ENCODE results near the gene FAM222A. TPM values are rescaled to one million over a fixed set of nuclear protein-coding genes. Genes with fewer than 3 reads are reported as not detected.

FAM222A gene
- polyA plus RNA-seq, 2 of the 4 experiments (the other 2 are of a cell fraction): 0.98 to 3.2 TPM

GRCh38 chr12:109735825-109736551, 22.4 kb downstream of the FAM222A start:
- Histone ChIP-seq H3K4me2 (no peak overlapping the region), H3K4me3 (no peak overlapping the region), H3K4me1 (peaks cover 8% of the 10 kb centered on the region; the same call in 1 of the 3 replicates), H3K9me3 (no peaks in the 10 kb centered on the region), H3K27ac (no peak overlapping the region)
- CTCF ChIA-PET: interaction anchor here (0.6 to 2.0 kb wide), 7 partner anchors 8 to 218 kb away, joined by 3 to 8 read pairs (median 3); no protein-coding TSS in a partner anchor
- no peak for DNase-seq (ENCODE audit: low read depth in 1 of 2, low spot score in 1 of 2)
- 55% methylated on average over 8 of the region's 9 CpGs for WGBS (ENCODE audit: missing lambda C conversion rate)
- FAIRE-seq: no peak
- no peak for TF ChIP-seq FOSL2 (IDR thresholded peaks at IDR 0.05)
- TF ChIP-seq FOSL2 (CRISPR knock-in tag; IDR thresholded peaks at IDR 0.05): no peak
- no peak for TF ChIP-seq RFX5 (IDR thresholded peaks at IDR 0.05)
- no peak for TF ChIP-seq ZC3H11A (IDR thresholded peaks at IDR 0.05)
- POLR2A ChIA-PET: no interaction called here
- no peak for ATAC-seq

DNA sequence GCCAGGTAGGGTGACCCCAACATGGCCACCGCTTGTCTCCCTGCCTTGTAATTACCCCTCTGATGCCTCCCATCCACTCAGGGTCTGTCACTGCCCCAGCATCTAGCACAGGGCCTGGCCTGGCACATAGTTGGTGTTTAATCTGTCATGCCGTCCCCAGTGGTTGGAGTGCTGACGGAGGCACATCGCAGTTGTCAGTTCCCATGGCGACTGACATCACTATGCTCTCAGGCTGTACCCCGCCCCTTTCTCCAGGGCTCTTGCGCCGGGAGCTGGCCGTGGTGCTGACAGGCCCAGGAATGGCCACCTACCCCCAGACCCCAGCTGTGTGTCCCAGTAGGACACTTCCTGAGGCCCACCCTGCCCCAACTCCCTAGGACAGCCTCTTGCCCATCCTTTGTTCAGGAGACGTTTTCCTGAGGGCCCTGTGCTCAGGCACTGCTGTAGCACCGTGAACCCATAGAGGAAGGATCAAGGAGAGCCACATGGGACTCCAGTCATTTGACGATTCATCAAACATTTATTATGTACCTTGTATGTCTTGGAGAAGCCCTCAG, 23.0 kb downstream of the FAM222A start:
- ChIA-PET CTCF (interaction anchor here (0.6 to 2.0 kb wide), 4 partner anchors 9 to 68 kb away, joined by 3 to 8 read pairs (median 6); no protein-coding TSS in a partner anchor), POLR2A (no interaction called here)
- FAIRE-seq (no peak), DNase-seq (ENCODE audit: low read depth in 1 of 2, low spot score in 1 of 2) (peak in 1 of 2 experiments; percentile 32), ATAC-seq (peak in 1 of 2 experiments; percentile 14; a peak in 1 of 6 replicates)
- H3K4me2 ChIP-seq: no peak overlapping the region
- H3K27ac ChIP-seq: no peak overlapping the region
- peaks cover 8% of the 10 kb centered on the region; the same call in 1 of the 3 replicates for H3K4me1 ChIP-seq
- no peak for TF ChIP-seq HOXB13 (CRISPR knock-in tag; IDR thresholded peaks at IDR 0.05; ENCODE audit: low read depth)
- TF ChIP-seq MYC (IDR thresholded peaks at IDR 0.05; ENCODE audit: borderline replicate concordance, low read length): no peak
- TF ChIP-seq EHMT2 (IDR thresholded peaks at IDR 0.05; ENCODE audit: low read depth): peak; percentile 71; the same call in 1 of the 2 replicates
- peak; percentile 93 for TF ChIP-seq REST (IDR thresholded peaks at IDR 0.05)
- 86% methylated on average over 12 of the region's 12 CpGs for WGBS (ENCODE audit: missing lambda C conversion rate)
- no peaks in the 10 kb centered on the region for H3K9me3 ChIP-seq
- H3K4me3 ChIP-seq: no peak overlapping the region

DNA sequence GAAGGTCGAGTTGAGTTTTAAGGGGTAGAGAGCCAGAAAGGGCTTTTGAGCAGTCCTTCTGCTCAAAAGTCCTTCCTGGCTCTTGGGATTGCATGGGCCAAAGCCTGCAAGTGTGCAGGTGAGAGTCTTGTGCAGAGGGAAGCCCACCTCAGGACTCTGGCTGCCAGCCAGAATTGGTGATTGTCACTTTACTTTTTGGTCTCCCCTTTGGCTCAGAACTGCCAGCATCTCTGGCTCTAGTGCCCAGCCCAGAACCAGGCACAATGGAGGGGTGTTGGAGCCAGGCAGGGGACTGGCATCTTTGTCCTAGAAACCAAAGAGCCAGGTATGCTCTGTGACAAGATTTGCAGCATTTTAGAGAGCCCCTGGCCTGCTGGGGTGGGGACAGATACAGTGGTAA, 23.5 kb downstream of the FAM222A start:
- DNase-seq (ENCODE audit: low read depth in 1 of 2, low spot score in 1 of 2) (no peak), FAIRE-seq (no peak), ATAC-seq (no peak)
- no peak overlapping the region for H3K4me3 ChIP-seq
- H3K4me2 ChIP-seq: no peak overlapping the region
- H3K27ac ChIP-seq: no peak overlapping the region
- 17% methylated on average over 1 of the region's 1 CpG for WGBS (ENCODE audit: missing lambda C conversion rate)
- no peaks in the 10 kb centered on the region for H3K9me3 ChIP-seq
- CTCF ChIA-PET: interaction anchor here (1.5 to 2.0 kb wide), 2 partner anchors 9 to 17 kb away, joined by 3 to 8 read pairs; no protein-coding TSS in a partner anchor
- no peak for TF ChIP-seq ZNF302 (CRISPR knock-in tag; IDR thresholded peaks at IDR 0.05)
- no peak for TF ChIP-seq RNF2 (IDR thresholded peaks at IDR 0.05; ENCODE audit: borderline replicate concordance, low read depth)
- no peak for TF ChIP-seq HEYL (CRISPR knock-in tag; IDR thresholded peaks at IDR 0.05)
- no peak for TF ChIP-seq RARB (CRISPR knock-in tag; IDR thresholded peaks at IDR 0.05)
- no peak for TF ChIP-seq ZC3H11A (IDR thresholded peaks at IDR 0.05)
- TF ChIP-seq PHF8 (IDR thresholded peaks at IDR 0.05; ENCODE audit: borderline replicate concordance, low read depth): no peak
- no peak for TF ChIP-seq FOSL2 (IDR thresholded peaks at IDR 0.05)
- TF ChIP-seq FOSL2 (CRISPR knock-in tag; IDR thresholded peaks at IDR 0.05): no peak
- no peak for TF ChIP-seq MAFK (IDR thresholded peaks at IDR 0.05; ENCODE audit: partially characterized antibody)
- no peak for TF ChIP-seq KDM1A (IDR thresholded peaks at IDR 0.05; ENCODE audit: low read depth)
- TF ChIP-seq CBX2 (IDR thresholded peaks at IDR 0.05; ENCODE audit: borderline replicate concordance, low read depth): no peak
- no peak for TF ChIP-seq JUN (IDR thresholded peaks at IDR 0.05)
- TF ChIP-seq KDM5A (IDR thresholded peaks at IDR 0.05): no peak
- no peak for TF ChIP-seq NPAS2 (CRISPR knock-in tag; IDR thresholded peaks at IDR 0.05; ENCODE audit: borderline replicate concordance)
- TF ChIP-seq HOXB5 (CRISPR knock-in tag; IDR thresholded peaks at IDR 0.05): no peak
- no peak for TF ChIP-seq SREBF2 (IDR thresholded peaks at IDR 0.05)
- POLR2A ChIA-PET: no interaction called here
- peaks cover 8% of the 10 kb centered on the region; the same call in 1 of the 3 replicates for H3K4me1 ChIP-seq

Data from A549 (cell line).